Osteoblast (primary cell): Measurements from ENCODE around the gene FRAS1. TPM values are rescaled to one million over a fixed set of nuclear protein-coding genes. Genes with fewer than 3 reads are reported as not detected.

ENCODE experiments used
- DNase-seq: peaks from one replicate; pipeline ENCODE4 v3.0.0; 2011; ENCODE audit warnings: low spot score, mixed read lengths; ENCODE audit not compliant: insufficient read length; ENCODE audit errors: missing footprints
- H2AFZ ChIP-seq: 2 replicates; pipeline ENCODE4 v1.6.0; 2011; ENCODE audit warnings: mild to moderate bottlenecking, low read length
- H3K27ac ChIP-seq: 2 replicates; pipeline ENCODE4 v1.5.1; 2011; ENCODE audit warnings: mild to moderate bottlenecking, low read depth, low read length, moderate library complexity
- H3K27me3 ChIP-seq: 2 replicates; pipeline ENCODE4 v1.6.0; 2012; ENCODE audit warnings: mild to moderate bottlenecking, control low read depth, inconsistent platforms, low read length, moderate library complexity; ENCODE audit not compliant: insufficient read depth
- H3K36me3 ChIP-seq: 2 replicates; pipeline ENCODE4 v1.5.1; 2011; ENCODE audit warnings: mild to moderate bottlenecking, low read length, control low read depth, moderate library complexity; ENCODE audit not compliant: insufficient read depth
- H3K4me1 ChIP-seq: 2 replicates; pipeline ENCODE4 v1.5.1; 2011; ENCODE audit warnings: mild to moderate bottlenecking, low read length, control low read depth, moderate library complexity; ENCODE audit not compliant: insufficient read depth
- H3K4me2 ChIP-seq: 2 replicates; pipeline ENCODE4 v1.6.0; 2011; ENCODE audit warnings: mild to moderate bottlenecking, low read length; ENCODE audit not compliant: insufficient read depth
- H3K4me3 ChIP-seq: fragments of 200-600 bp; sonication (generic); 3 replicates; pipeline ENCODE4 v1.5.1; 2012; ENCODE audit warnings: mild to moderate bottlenecking, low read length, inconsistent platforms; ENCODE audit not compliant: insufficient read depth
- H3K79me2 ChIP-seq: 2 replicates; pipeline ENCODE4 v1.6.0; 2012; ENCODE audit warnings: mild to moderate bottlenecking, low read length, control low read depth, inconsistent platforms; ENCODE audit not compliant: insufficient read depth
- H3K9me3 ChIP-seq: 2 replicates; pipeline ENCODE4 v1.5.1; 2011; ENCODE audit warnings: low read depth, low read length, control low read depth
- H4K20me1 ChIP-seq: 2 replicates; pipeline ENCODE4 v1.6.0; 2012; ENCODE audit warnings: mild to moderate bottlenecking, low read length, control low read depth; ENCODE audit not compliant: insufficient read depth
- total RNA-seq: library from RNA; depleted of rRNA; stranded (reverse); fragments of >200 nt; gene quantifications from 2 replicates; pipeline ENCODE4 v1.2.3, GENCODE V29; 2012
- TF ChIP-seq, protein P1 (sequence below): IDR thresholded peaks from 2 replicates; pipeline ENCODE4 v1.5.1; 2011; ENCODE audit warnings: mild to moderate bottlenecking, low read depth, low read length, moderate library complexity; ENCODE audit errors: extremely low read depth

The FRAS1 gene
- total RNA-seq, 1 donor, result 5.1 TPM

DNA sequence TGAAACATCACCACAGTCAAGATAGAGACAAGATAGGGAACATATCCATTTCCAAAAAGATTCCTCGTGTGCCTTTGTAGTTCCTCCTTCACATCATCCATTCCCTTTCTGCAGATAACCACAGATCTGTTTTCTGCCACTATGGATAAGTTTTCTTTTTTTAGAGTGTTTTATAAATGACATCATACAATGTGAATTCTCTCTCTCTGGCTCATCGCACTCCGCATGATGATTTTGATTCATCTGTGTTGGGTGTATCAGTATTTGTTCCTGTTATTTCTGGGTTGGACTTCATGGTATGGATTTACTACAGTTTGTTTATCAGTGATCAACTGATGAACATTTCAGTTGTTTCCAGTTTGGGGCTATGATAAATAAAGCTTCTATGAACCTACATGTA, 471.2 kb downstream of the FRAS1 start:
- Histone ChIP-seq H3K9me3 (no peaks in the 10 kb centered on the region), H3K36me3 (no peaks in the 10 kb centered on the region), H3K4me1 (peaks cover 14% of the 10 kb centered on the region), H3K79me2 (no peaks in the 10 kb centered on the region), H2AFZ (no peak overlapping the region), H3K4me2 (no peak overlapping the region), H3K4me3 (no peak overlapping the region), H4K20me1 (no peaks in the 10 kb centered on the region), H3K27me3 (no peaks in the 10 kb centered on the region), H3K27ac (no peak overlapping the region)
- TF ChIP-seq, protein P1, sequence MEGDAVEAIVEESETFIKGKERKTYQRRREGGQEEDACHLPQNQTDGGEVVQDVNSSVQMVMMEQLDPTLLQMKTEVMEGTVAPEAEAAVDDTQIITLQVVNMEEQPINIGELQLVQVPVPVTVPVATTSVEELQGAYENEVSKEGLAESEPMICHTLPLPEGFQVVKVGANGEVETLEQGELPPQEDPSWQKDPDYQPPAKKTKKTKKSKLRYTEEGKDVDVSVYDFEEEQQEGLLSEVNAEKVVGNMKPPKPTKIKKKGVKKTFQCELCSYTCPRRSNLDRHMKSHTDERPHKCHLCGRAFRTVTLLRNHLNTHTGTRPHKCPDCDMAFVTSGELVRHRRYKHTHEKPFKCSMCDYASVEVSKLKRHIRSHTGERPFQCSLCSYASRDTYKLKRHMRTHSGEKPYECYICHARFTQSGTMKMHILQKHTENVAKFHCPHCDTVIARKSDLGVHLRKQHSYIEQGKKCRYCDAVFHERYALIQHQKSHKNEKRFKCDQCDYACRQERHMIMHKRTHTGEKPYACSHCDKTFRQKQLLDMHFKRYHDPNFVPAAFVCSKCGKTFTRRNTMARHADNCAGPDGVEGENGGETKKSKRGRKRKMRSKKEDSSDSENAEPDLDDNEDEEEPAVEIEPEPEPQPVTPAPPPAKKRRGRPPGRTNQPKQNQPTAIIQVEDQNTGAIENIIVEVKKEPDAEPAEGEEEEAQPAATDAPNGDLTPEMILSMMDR, result no peak
- no peak for DNase-seq

DNA sequence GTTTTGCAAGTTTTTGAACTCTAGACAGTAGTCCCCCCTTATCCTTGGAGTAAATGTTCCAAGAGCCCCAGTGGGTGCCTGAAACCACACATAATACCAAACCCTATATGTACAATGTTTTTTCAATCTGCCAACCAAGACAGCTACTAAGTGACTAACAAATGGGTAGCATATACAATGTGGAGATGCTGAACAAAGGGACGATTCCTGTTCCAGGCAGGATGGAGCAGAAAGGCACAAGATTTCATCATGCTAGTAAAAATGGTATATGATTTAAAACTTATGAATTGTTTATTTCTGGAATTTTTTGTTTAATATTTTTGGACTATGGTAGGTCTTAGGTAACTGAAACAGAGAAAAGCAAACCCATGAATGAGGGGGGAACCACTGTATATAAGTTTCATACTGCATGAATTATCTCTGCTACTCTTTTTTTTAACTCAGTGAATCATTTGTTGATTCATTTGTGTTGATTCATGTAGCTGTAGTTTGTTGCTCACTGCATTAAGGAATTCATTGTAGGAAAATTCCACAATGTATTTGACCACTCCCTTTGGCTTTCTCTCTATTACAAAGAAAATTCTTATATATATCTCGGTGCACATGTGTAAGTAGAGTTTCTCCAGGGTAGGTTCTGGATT, 472.6 kb downstream of the FRAS1 start:
- Histone ChIP-seq H3K36me3 (no peaks in the 10 kb centered on the region), H3K79me2 (no peaks in the 10 kb centered on the region), H3K4me1 (peaks cover 14% of the 10 kb centered on the region), H4K20me1 (no peaks in the 10 kb centered on the region), H3K4me3 (no peak overlapping the region), H2AFZ (no peak overlapping the region), H3K9me3 (no peaks in the 10 kb centered on the region), H3K27ac (no peak overlapping the region), H3K27me3 (no peaks in the 10 kb centered on the region), H3K4me2 (no peak overlapping the region)
- TF ChIP-seq, protein P1, result no peak
- no peak for DNase-seq

GRCh38 chr4:78532046-78532445, 474.9 kb downstream of the FRAS1 start:
- TF ChIP-seq, protein P1, result no peak
- DNase-seq, result no peak
- Histone ChIP-seq H3K9me3 (no peaks in the 10 kb centered on the region), H4K20me1 (no peaks in the 10 kb centered on the region), H3K4me2 (no peak overlapping the region), H3K4me3 (no peak overlapping the region), H2AFZ (no peak overlapping the region), H3K27ac (no peak overlapping the region), H3K36me3 (no peaks in the 10 kb centered on the region), H3K27me3 (no peaks in the 10 kb centered on the region), H3K4me1 (peaks cover 14% of the 10 kb centered on the region), H3K79me2 (no peaks in the 10 kb centered on the region)

- Histone ChIP-seq H3K4me1 (peaks cover 4% of the 10 kb centered on the region), H3K9me3 (no peaks in the 10 kb centered on the region), H4K20me1 (no peaks in the 10 kb centered on the region), H2AFZ (no peak overlapping the region), H3K79me2 (no peaks in the 10 kb centered on the region), H3K4me2 (no peak overlapping the region), H3K36me3 (no peaks in the 10 kb centered on the region), H3K27ac (no peak overlapping the region), H3K4me3 (no peak overlapping the region), H3K27me3 (no peaks in the 10 kb centered on the region)
- DNase-seq, result no peak
- TF ChIP-seq, protein P1, result no peak
Observed at GRCh38 chr4:78533854-78534253, 476.7 kb downstream of the FRAS1 start.
